ENCODE results near the gene LCMT1.

- TF ChIP-seq CTCF (IDR thresholded peaks at IDR 0.05), result no peak
- no peak for TF ChIP-seq EZH2 (IDR thresholded peaks at IDR 0.05; ENCODE audit: borderline replicate concordance, insufficient read depth, low read depth, low read length, poor library complexity, severe bottlenecking)
Observed at GRCh38 chr16:25199457-25199856, 87.9 kb downstream of the LCMT1 start.
